Mesodermal cell (in vitro differentiated cells): ENCODE measurements around the gene TCF12.
"Not testable (repeated sequence)": the region's sequence is repeated elsewhere in the genome, so short reads cannot be mapped to it uniquely, and the experiment has no call there.

ENCODE experiments used
- H3K27ac ChIP-seq: 2 replicates; pipeline ENCODE4 v1.7.0; 2013; ENCODE audit warnings: mild to moderate bottlenecking, low read depth, low read length, moderate library complexity; ENCODE audit not compliant: severe bottlenecking
- H3K36me3 ChIP-seq: 2 replicates; pipeline ENCODE4 v1.7.1; 2013; ENCODE audit warnings: mild to moderate bottlenecking, low read length, moderate library complexity; ENCODE audit not compliant: control insufficient read depth, insufficient read depth
- H3K4me1 ChIP-seq: one replicate; pipeline ENCODE4 v1.7.1; 2013; ENCODE audit warnings: mild to moderate bottlenecking, low read length; ENCODE audit not compliant: insufficient read depth, control insufficient read depth, poor library complexity, severe bottlenecking
- H3K4me3 ChIP-seq: 2 replicates; pipeline ENCODE4 v1.7.0; 2013; ENCODE audit warnings: low read length, control low read depth, mild to moderate bottlenecking; ENCODE audit not compliant: insufficient read depth, poor library complexity, severe bottlenecking; ENCODE audit errors: extremely low read depth
- H3K9me3 ChIP-seq: 2 replicates; pipeline ENCODE4 v1.7.1; 2013; ENCODE audit warnings: mild to moderate bottlenecking, low read length, moderate library complexity; ENCODE audit not compliant: control insufficient read depth
- WGBS, 2 experiments: methylation state at CpG; one replicate each; pipeline ENCODE4 v1.1.5; 2013; ENCODE audit warnings: missing lambda C conversion rate in 2 of 2; ENCODE audit not compliant: insufficient coverage in 2 of 2; 5-methylcytosine and 5-hydroxymethylcytosine counted together

The TCF12 gene

GRCh38 chr15:57089815-57090495, 171.5 kb downstream of the TCF12 start:
- Histone ChIP-seq H3K36me3 (peaks cover 16% of the 10 kb centered on the region), H3K9me3 (no peaks in the 10 kb centered on the region), H3K27ac (peak overlapping the region; percentile 5), H3K4me1 (no peaks in the 10 kb centered on the region), H3K4me3 (no peak overlapping the region)
- 95 to 100% methylated on average over 3 of the region's 6 CpGs for WGBS, 2 experiments

GRCh38 chr15:57090496-57090859, 172.0 kb downstream of the TCF12 start:
- H3K27ac ChIP-seq, result peak overlapping the region; percentile 5
- peaks cover 18% of the 10 kb centered on the region for H3K36me3 ChIP-seq
- H3K4me1 ChIP-seq, result no peaks in the 10 kb centered on the region
- H3K4me3 ChIP-seq, result no peak overlapping the region
- no peaks in the 10 kb centered on the region for H3K9me3 ChIP-seq
- 50% methylated on average over 4 of the region's 4 CpGs; no CpG with 5 or more reads in 1 of the 2 experiments for WGBS, 2 experiments

GRCh38 chr15:57091636-57092035, 173.2 kb downstream of the TCF12 start:
- Histone ChIP-seq H3K27ac (no peak overlapping the region), H3K4me1 (no peaks in the 10 kb centered on the region), H3K36me3 (peaks cover 18% of the 10 kb centered on the region), H3K4me3 (no peak overlapping the region), H3K9me3 (no peaks in the 10 kb centered on the region)
- no CpG with 5 or more reads among the region's 2 CpGs for WGBS, 2 experiments

GRCh38 chr15:57092252-57092651, 173.8 kb downstream of the TCF12 start:
- no peak overlapping the region for H3K27ac ChIP-seq
- H3K4me3 ChIP-seq, result no peak overlapping the region
- H3K4me1 ChIP-seq, result no peaks in the 10 kb centered on the region
- no peaks in the 10 kb centered on the region for H3K9me3 ChIP-seq
- H3K36me3 ChIP-seq, result peaks cover 18% of the 10 kb centered on the region

GRCh38 chr15:57094321-57095257, 176.1 kb downstream of the TCF12 start:
- Histone ChIP-seq H3K36me3 (peaks cover 18% of the 10 kb centered on the region), H3K9me3 (no peaks in the 10 kb centered on the region), H3K4me3 (no peak overlapping the region), H3K4me1 (no peaks in the 10 kb centered on the region), H3K27ac (no peak overlapping the region)
- WGBS, 2 experiments, result 94 to 100% methylated on average over 1 to 4 of the region's 6 CpGs

GRCh38 chr15:57095896-57096295, 177.5 kb downstream of the TCF12 start:
- Histone ChIP-seq H3K4me1 (no peaks in the 10 kb centered on the region), H3K9me3 (no peaks in the 10 kb centered on the region), H3K4me3 (no peak overlapping the region), H3K36me3 (peaks cover 18% of the 10 kb centered on the region), H3K27ac (no peak overlapping the region)
- WGBS, 2 experiments, result 90% methylated on average over 3 of the region's 4 CpGs; no CpG with 5 or more reads in 1 of the 2 experiments

- Histone ChIP-seq H3K27ac (no peak overlapping the region), H3K9me3 (no peaks in the 10 kb centered on the region), H3K36me3 (peaks cover 18% of the 10 kb centered on the region), H3K4me1 (no peaks in the 10 kb centered on the region), H3K4me3 (no peak overlapping the region)
- WGBS, 2 experiments, result 100% methylated on average over 1 of the region's 1 CpG; no CpG with 5 or more reads in 1 of the 2 experiments
Measured at GRCh38 chr15:57097246-57097645, 178.8 kb downstream of the TCF12 start.

GRCh38 chr15:57097919-57098543, 179.6 kb downstream of the TCF12 start:
- 90 to 100% methylated on average over 1 to 3 of the region's 4 CpGs for WGBS, 2 experiments

GRCh38 chr15:57098896-57099295, 180.5 kb downstream of the TCF12 start:
- Histone ChIP-seq H3K36me3 (peaks cover 13% of the 10 kb centered on the region), H3K4me1 (no peaks in the 10 kb centered on the region), H3K27ac (no peak overlapping the region), H3K9me3 (no peaks in the 10 kb centered on the region), H3K4me3 (no peak overlapping the region)
- WGBS, 2 experiments, result no CpG with 5 or more reads among the region's 2 CpGs

More at GRCh38 chr15:57097919-57098543, 179.6 kb downstream of the TCF12 start:
- H3K9me3 ChIP-seq, H3K4me3 ChIP-seq, H3K27ac ChIP-seq, H3K4me1 ChIP-seq: not testable (repeated sequence)
- peaks cover 15% of the 10 kb centered on the region for H3K36me3 ChIP-seq

GRCh38 chr15:57100136-57100539, 181.7 kb downstream of the TCF12 start:
- no peak overlapping the region for H3K27ac ChIP-seq
- 100% methylated on average over 2 of the region's 4 CpGs for WGBS, 2 experiments
- no peaks in the 10 kb centered on the region for H3K9me3 ChIP-seq
- H3K36me3 ChIP-seq, result peaks cover 4% of the 10 kb centered on the region
- no peaks in the 10 kb centered on the region for H3K4me1 ChIP-seq
- no peak overlapping the region for H3K4me3 ChIP-seq
